Muscle layer of duodenum (tissue), 2 donors: ENCODE measurements around the gene BAHCC1.

Experiments
- H3K27ac ChIP-seq: one replicate; pipeline ENCODE4 v1.7.0; 2013; ENCODE audit warnings: mild to moderate bottlenecking, low read length
- H3K27me3 ChIP-seq: one replicate; pipeline ENCODE4 v1.7.0; 2013; ENCODE audit warnings: low read depth, mild to moderate bottlenecking, control low read depth, low read length
- H3K36me3 ChIP-seq, 2 donors: one replicate each; pipeline ENCODE4 v1.7.0; 2013; ENCODE audit warnings: low read length in 2 of 2, control low read depth in 1 of 2, mild to moderate bottlenecking in 1 of 2; ENCODE audit not compliant: insufficient read depth in 2 of 2, control insufficient read depth in 1 of 2
- H3K4me1 ChIP-seq, 2 donors: one replicate each; pipeline ENCODE4 v1.7.0; 2013; ENCODE audit warnings: low read length in 2 of 2, mild to moderate bottlenecking in 2 of 2, control low read depth in 1 of 2, moderate library complexity in 1 of 2; ENCODE audit not compliant: insufficient read depth in 2 of 2, control insufficient read depth in 1 of 2
- H3K4me3 ChIP-seq, 2 donors: one replicate each; pipeline ENCODE4 v1.7.0; 2013; ENCODE audit warnings: low read length in 2 of 2, low read depth in 1 of 2, mild to moderate bottlenecking in 1 of 2
- H3K9me3 ChIP-seq, 2 donors: one replicate each; pipeline ENCODE4 v1.7.0; 2013; ENCODE audit warnings: low read length in 2 of 2, control low read depth in 1 of 2, mild to moderate bottlenecking in 1 of 2; ENCODE audit not compliant: control insufficient read depth in 1 of 2
- donor health status: healthy.

BAHCC1 gene

DNA sequence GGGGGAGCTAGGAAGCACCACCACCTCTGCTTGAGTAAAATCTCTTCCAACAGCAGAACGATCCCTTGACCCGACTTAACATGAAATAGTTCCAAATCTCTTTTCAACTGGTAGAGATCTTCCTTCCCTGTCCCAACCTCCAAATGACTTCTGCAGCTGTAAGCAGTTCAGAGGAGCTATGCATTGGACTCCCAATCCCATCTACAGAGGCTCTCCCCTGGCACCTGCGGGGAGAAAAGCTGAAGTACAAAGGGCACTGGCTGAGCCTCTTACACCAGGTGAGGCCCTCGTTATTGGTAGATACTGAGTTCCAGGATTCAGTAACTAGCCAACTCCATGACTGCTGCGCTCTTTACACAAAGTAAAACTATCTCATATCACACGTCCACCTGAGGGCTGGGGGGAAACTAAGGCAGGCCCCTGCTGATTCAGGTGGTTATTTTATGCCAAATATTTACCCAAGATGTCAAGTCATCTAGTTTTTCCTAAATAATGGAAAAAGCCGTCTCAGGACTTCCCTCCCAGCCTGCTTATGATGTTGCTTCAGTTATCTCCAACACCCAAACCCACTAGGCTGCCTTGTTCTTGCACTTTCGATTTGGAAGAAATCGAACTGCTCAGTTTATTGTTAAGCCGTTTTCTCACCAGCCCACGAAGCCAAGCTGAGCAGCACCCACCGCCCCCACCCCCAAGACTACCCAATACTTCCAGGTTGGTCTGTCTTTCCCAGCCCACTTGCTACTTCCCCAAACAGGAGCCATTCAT is 114.1 kb downstream of the BAHCC1 start:
- Histone ChIP-seq H3K9me3 (no peaks in the 10 kb centered on the region), H3K4me3 (peak overlapping the region; percentile 94 to 100), H3K27ac (peak overlapping the region; percentile 70), H3K36me3 (peaks cover 31 to 37% of the 10 kb centered on the region in 2 donors), H3K4me1 (peaks cover 0 to 12% of the 10 kb centered on the region in 2 donors), H3K27me3 (no peaks in the 10 kb centered on the region)

DNA sequence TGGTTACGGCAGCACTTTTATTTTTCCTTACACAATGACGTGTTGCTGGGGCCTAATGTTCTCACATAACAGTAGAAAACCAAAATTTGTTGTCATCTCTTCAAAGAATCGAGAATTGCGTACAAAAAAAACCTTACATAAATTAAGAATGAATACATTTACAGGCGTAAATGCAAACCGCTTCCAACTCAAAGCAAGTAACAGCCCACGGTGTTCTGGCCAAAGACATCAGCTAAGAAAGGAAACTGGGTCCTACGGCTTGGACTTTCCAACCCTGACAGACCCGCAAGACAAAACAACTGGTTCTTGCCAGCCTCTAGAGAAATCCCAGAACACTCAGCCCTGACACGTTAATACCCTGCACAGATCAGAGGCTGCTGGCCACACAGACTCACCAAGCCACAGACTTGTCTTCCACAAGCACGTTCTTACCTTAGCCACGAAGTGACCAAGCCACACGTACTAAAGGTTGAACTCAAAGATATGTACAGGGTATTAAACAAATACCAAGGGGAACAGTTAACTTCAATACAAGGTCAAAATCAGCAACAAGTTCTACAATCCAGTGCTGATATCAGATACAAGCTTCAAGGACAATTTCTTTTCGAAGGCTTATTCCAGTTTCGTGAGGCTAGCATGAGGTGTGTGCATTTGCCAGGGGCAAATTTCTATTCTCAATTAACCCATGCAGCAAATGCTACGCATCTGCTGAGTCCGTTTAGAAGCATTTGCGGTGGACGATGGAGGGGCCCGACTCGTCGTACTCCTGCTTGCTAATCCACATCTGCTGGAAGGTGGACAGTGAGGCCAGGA is 114.9 kb downstream of the BAHCC1 start:
- Histone ChIP-seq H3K4me1 (peaks cover 0 to 12% of the 10 kb centered on the region in 2 donors), H3K27ac (peak overlapping the region; percentile 70), H3K27me3 (no peaks in the 10 kb centered on the region), H3K36me3 (peaks cover 31 to 37% of the 10 kb centered on the region in 2 donors), H3K9me3 (no peaks in the 10 kb centered on the region), H3K4me3 (peak overlapping the region; percentile 94 to 100)

DNA sequence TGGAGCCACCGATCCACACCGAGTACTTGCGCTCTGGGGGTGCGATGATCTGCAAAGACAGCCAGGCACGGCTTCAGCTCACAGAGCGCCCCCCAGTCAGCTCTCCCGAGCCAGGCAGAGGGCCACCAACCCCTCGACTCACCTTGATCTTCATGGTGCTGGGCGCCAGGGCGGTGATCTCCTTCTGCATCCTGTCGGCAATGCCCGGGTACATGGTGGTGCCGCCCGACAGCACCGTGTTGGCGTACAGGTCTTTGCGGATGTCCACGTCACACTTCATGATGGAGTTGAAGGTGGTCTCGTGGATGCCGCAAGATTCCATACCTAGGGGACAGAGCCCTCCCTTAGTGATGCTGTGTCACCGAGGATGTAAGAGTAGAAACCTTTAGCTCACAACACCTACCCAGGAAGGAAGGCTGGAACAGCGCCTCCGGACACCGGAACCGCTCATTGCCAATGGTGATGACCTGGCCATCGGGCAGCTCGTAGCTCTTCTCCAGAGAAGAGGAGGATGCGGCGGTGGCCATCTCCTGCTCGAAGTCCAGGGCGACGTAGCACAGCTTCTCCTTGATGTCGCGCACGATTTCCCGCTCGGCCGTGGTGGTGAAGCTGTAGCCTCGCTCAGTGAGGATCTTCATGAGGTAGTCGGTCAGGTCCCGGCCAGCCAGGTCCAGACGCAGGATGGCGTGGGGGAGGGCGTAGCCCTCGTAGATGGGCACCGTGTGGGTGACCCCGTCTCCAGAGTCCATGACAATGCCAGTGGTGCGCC is 115.7 kb downstream of the BAHCC1 start:
- Histone ChIP-seq H3K4me3 (peak overlapping the region; percentile 94 to 100), H3K36me3 (peaks cover 31 to 37% of the 10 kb centered on the region in 2 donors), H3K4me1 (peaks cover 1 to 20% of the 10 kb centered on the region in 2 donors), H3K9me3 (no peaks in the 10 kb centered on the region), H3K27me3 (no peaks in the 10 kb centered on the region), H3K27ac (peak overlapping the region; percentile 70)

GRCh38 chr17:81511554-81511803 is 116.2 kb downstream of the BAHCC1 start:
- Histone ChIP-seq H3K36me3 (peaks cover 31 to 37% of the 10 kb centered on the region in 2 donors), H3K27ac (peak overlapping the region; percentile 70), H3K4me1 (peaks cover 4 to 25% of the 10 kb centered on the region in 2 donors), H3K27me3 (no peaks in the 10 kb centered on the region), H3K4me3 (peak overlapping the region; percentile 94 to 100), H3K9me3 (no peaks in the 10 kb centered on the region)

- Histone ChIP-seq H3K36me3 (peaks cover 31 to 37% of the 10 kb centered on the region in 2 donors), H3K4me3 (peak overlapping the region; percentile 94 to 100), H3K27ac (peak overlapping the region; percentile 70), H3K9me3 (no peaks in the 10 kb centered on the region), H3K4me1 (peaks cover 4 to 30% of the 10 kb centered on the region in 2 donors), H3K27me3 (no peaks in the 10 kb centered on the region)
Measured at GRCh38 chr17:81511804-81512561, 116.7 kb downstream of the BAHCC1 start.

DNA sequence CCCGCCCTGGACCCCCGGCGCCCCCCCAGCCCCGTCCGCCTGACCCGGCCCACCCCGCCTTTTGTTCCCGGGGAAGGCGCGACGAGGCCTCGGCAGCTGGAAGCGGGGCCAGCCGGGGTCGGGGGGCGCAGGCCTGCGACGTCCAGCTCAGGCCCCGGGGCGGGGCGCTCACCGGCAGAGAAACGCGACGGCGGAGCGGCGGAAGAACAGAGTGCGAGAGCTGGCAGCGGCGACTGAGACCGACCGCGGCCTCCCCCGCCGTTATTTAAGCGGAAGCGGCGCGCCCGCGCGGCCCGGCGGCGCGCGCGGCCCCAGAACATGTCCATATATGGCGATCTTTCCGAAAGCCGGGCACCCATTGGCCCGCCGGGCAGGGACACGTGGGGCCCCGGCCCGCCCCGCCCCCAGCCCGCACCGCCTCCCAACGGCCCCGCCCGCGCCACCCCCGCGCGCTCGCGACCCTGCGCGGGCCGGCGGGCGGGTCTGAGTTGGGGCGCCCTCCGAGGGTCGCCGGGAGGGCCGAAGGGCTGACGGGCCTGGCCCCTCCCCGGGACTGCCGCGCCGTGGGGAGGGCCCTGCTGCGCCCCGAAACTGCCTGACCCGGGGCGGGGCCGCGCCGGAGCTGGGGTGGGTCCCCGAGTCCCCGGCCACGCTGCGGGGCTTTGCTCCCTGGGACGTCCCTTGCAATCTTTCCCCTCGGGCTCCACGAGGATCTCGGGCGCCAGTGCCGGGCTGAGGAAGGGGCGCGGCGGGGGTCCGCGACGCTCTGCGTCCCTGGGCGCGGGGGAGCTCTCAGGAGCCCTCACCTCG is 117.5 kb downstream of the BAHCC1 start, which contains the start of gene ACTG1:
ACTG1 (minus strand) TSS at position 238 of the 810 bp plus-strand sequence. CDS start 445 bp downstream, outside the sequence.
- H3K27me3 ChIP-seq = no peaks in the 10 kb centered on the region
- peak within 1 kb of the TSS; percentile 94 to 100 for H3K4me3 ChIP-seq
- no peaks in the 10 kb centered on the region for H3K9me3 ChIP-seq
- H3K4me1 ChIP-seq = peaks cover 5 to 38% of the 10 kb centered on the region in 2 donors
- H3K36me3 ChIP-seq = peaks cover 31 to 37% of the 10 kb centered on the region in 2 donors
- H3K27ac ChIP-seq = peak within 1 kb of the TSS; percentile 97

DNA sequence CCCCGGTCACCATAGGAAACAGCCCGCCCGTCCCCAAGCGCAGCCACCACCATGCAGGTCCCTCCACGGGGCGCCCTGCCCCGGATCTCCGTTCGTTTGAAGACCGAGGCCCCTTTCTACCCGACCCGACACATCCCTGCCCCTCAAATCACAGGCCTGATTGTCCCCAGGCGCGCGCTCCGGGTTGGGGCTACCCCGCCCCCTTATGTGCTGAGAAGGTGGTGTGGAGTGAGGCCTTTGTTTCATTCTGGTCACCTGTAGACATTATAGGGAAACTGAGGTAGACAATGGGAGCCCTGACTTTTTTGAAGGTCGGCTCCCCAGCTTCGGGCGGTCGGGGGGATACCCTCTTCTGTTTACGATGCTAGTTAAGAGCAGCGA is 118.1 kb downstream of the BAHCC1 start:
- H3K4me1 ChIP-seq = peaks cover 9 to 43% of the 10 kb centered on the region in 2 donors
- peak overlapping the region; percentile 97 for H3K27ac ChIP-seq
- H3K27me3 ChIP-seq = no peaks in the 10 kb centered on the region
- peak overlapping the region; percentile 60 to 89 for H3K4me3 ChIP-seq
- H3K36me3 ChIP-seq = peaks cover 31 to 37% of the 10 kb centered on the region in 2 donors
- no peaks in the 10 kb centered on the region for H3K9me3 ChIP-seq

GRCh38 chr17:81513753-81514488 is 118.7 kb downstream of the BAHCC1 start:
- Histone ChIP-seq H3K9me3 (no peaks in the 10 kb centered on the region), H3K4me1 (peaks cover 9 to 43% of the 10 kb centered on the region in 2 donors), H3K36me3 (peaks cover 28 to 33% of the 10 kb centered on the region in 2 donors), H3K27ac (peak overlapping the region; percentile 97), H3K4me3 (peak overlapping the region; percentile 60 to 89), H3K27me3 (no peaks in the 10 kb centered on the region)

GRCh38 chr17:81514489-81514738 is 119.2 kb downstream of the BAHCC1 start:
- Histone ChIP-seq H3K27ac (peak overlapping the region; percentile 97), H3K36me3 (peaks cover 23 to 28% of the 10 kb centered on the region in 2 donors), H3K4me1 (peaks cover 9 to 43% of the 10 kb centered on the region in 2 donors), H3K27me3 (no peaks in the 10 kb centered on the region), H3K4me3 (peak overlapping the region; percentile 60 to 89), H3K9me3 (no peaks in the 10 kb centered on the region)
